WTC11 (cell line): Measurements from ENCODE around the gene RGS6. TPM values are rescaled to one million over a fixed set of nuclear protein-coding genes. Genes with fewer than 3 reads are reported as not detected.

Source experiments
- ATAC-seq: fragments of 200-7000 bp; cut with Tn5 transposase; 2 replicates; pipeline ENCODE4 v1.10.0; 2021; ENCODE audit warnings: mild to moderate bottlenecking, moderate library complexity
- CTCF ChIA-PET: fragments of 300-600 bp; sonication (Branson Sonifier 250); formaldehyde crosslinking; loops from one replicate; lab custom pipeline; 2021; ENCODE audit warnings: antibody characterized with exemption; lab: Charles Lee
- POLR2A ChIA-PET: fragments of 350-600 bp; sonication (Branson Sonifier 250); formaldehyde crosslinking; loops from one replicate; lab custom pipeline; 2021; ENCODE audit warnings: antibody characterized with exemption; lab: Charles Lee
- DNase-seq: peaks from one replicate; pipeline ENCODE4 v3.0.0; 2021; ENCODE audit warnings: low spot score
- H3K27ac Mint-ChIP-seq: 2 replicates; pipeline ENCODE4 v1.8.0; 2021; ENCODE audit warnings: mixed read lengths
- H3K27me3 Mint-ChIP-seq: 2 replicates; pipeline ENCODE4 v1.8.0; 2021; ENCODE audit warnings: low read depth, mild to moderate bottlenecking, moderate library complexity, mixed read lengths
- H3K36me3 Mint-ChIP-seq: 2 replicates; pipeline ENCODE4 v1.8.0; 2021; ENCODE audit warnings: mixed read lengths
- H3K4me1 Mint-ChIP-seq: 2 replicates; pipeline ENCODE4 v1.8.0; 2022; ENCODE audit warnings: mixed read lengths
- H3K4me3 Mint-ChIP-seq: 2 replicates; pipeline ENCODE4 v1.8.0; 2021; ENCODE audit warnings: mild to moderate bottlenecking, moderate library complexity, mixed read lengths
- H3K9me3 Mint-ChIP-seq: 2 replicates; pipeline ENCODE4 v1.8.0; 2021; ENCODE audit warnings: mixed read lengths
- ETV6 ChIP-seq: sonication (generic); formaldehyde crosslinking; IDR thresholded peaks from 2 replicates; pipeline ENCODE4 v1.8.1; 2022; ENCODE audit warnings: mild to moderate bottlenecking, missing genetic modification reagents
- FOXK1 ChIP-seq: sonication (generic); formaldehyde crosslinking; IDR thresholded peaks from 2 replicates; pipeline ENCODE4 v1.8.0; 2022; ENCODE audit warnings: mild to moderate bottlenecking, moderate library complexity, missing genetic modification reagents
- IRF2 ChIP-seq: sonication (generic); formaldehyde crosslinking; IDR thresholded peaks from 2 replicates; pipeline ENCODE4 v1.8.0; 2022; ENCODE audit warnings: low read depth, missing genetic modification reagents, borderline replicate concordance
- NFATC4 ChIP-seq: fragments of 250-450 bp; sonication (Bioruptor Pico); IDR thresholded peaks from 2 replicates; pipeline ENCODE4 v1.9.0; 2021; ENCODE audit warnings: mild to moderate bottlenecking
- OVOL2 ChIP-seq: fragments of 250-450 bp; sonication (Bioruptor Pico); IDR thresholded peaks from 2 replicates; pipeline ENCODE4 v1.9.0; 2021; ENCODE audit warnings: mild to moderate bottlenecking, borderline replicate concordance
- RORB ChIP-seq: fragments of 250-450 bp; sonication (Bioruptor Pico); IDR thresholded peaks from 2 replicates; pipeline ENCODE4 v1.9.0; 2021; ENCODE audit warnings: mild to moderate bottlenecking
- ZBTB21 ChIP-seq: sonication (generic); formaldehyde crosslinking; IDR thresholded peaks from 2 replicates; pipeline ENCODE4 v1.8.1; 2023; ENCODE audit warnings: mild to moderate bottlenecking, missing genetic modification reagents, borderline replicate concordance
- ZNF232 ChIP-seq: sonication (generic); formaldehyde crosslinking; IDR thresholded peaks from 2 replicates; pipeline ENCODE4 v1.8.0; 2022; ENCODE audit warnings: mild to moderate bottlenecking, missing genetic modification reagents
- ZNF416 ChIP-seq: fragments of 250-450 bp; sonication (Bioruptor Pico); IDR thresholded peaks from 2 replicates; pipeline ENCODE4 v1.9.0; 2021; ENCODE audit warnings: mild to moderate bottlenecking, inconsistent platforms
- total RNA-seq: library from RNA; stranded (reverse); gene quantifications from 3 replicates; pipeline ENCODE4 v1.2.3, GENCODE V29; 2021
- TF ChIP-seq, protein P1 (sequence below): fragments of 250-450 bp; sonication (Bioruptor Pico); IDR thresholded peaks from 2 replicates; pipeline ENCODE4 v1.9.0; 2021; ENCODE audit warnings: mild to moderate bottlenecking
- TF ChIP-seq, protein P2 (sequence below): sonication (generic); formaldehyde crosslinking; IDR thresholded peaks from 2 replicates; pipeline ENCODE4 v1.8.0; 2022; ENCODE audit warnings: mild to moderate bottlenecking, missing genetic modification reagents
- TF ChIP-seq, protein P3 (sequence below): sonication (generic); formaldehyde crosslinking; IDR thresholded peaks from 2 replicates; pipeline ENCODE4 v1.8.0; 2022; ENCODE audit warnings: missing genetic modification reagents
- TF ChIP-seq, protein P4 (sequence below): sonication (generic); formaldehyde crosslinking; IDR thresholded peaks from 2 replicates; pipeline ENCODE4 v1.8.0; 2023; ENCODE audit warnings: missing genetic modification reagents, mild to moderate bottlenecking, borderline replicate concordance
- TF ChIP-seq, protein P5 (sequence below): sonication (generic); formaldehyde crosslinking; IDR thresholded peaks from 2 replicates; pipeline ENCODE4 v1.8.0; 2023; ENCODE audit warnings: missing genetic modification reagents
- TF ChIP-seq, protein P6 (sequence below): sonication (generic); formaldehyde crosslinking; IDR thresholded peaks from 2 replicates; pipeline ENCODE4 v1.8.1; 2022; ENCODE audit warnings: low read depth, mild to moderate bottlenecking, moderate library complexity, missing genetic modification reagents, borderline replicate concordance
- TF ChIP-seq, protein P7 (sequence below): fragments of 250-450 bp; sonication (Bioruptor Pico); IDR thresholded peaks from 2 replicates; pipeline ENCODE4 v1.9.0; 2021; ENCODE audit warnings: moderate library complexity, mild to moderate bottlenecking, inconsistent platforms, borderline replicate concordance

RGS6 gene
- total RNA-seq, 1 experiment from 2014 or later: 1.0 TPM

DNA sequence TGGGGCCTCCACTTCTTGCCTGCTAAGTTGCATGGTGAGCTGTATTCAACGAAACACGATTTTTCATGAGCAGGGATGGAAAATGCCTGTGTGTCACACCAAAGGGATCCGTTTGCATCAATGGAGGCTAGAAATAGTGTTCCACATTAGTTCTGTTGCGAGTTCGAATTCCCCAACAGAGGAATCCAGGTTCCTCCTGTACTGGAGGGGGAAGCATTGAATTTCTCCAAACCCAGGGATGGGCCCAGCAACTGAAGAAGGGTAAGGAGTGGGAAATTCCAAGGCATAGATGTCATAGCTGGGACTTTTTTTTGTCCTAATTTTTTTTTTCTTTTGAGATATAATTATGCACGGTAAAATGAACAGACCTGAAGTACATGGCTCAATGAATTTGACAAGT lies 625.4 kb downstream of the RGS6 start:
- ChIA-PET POLR2A (interaction anchor here (0.6 kb wide), 1 partner anchor 82 kb away, joined by 4 read pairs; no protein-coding TSS in a partner anchor), CTCF (no interaction called here)
- DNase-seq: no peak
- Mint-ChIP-seq H3K4me1 (peaks cover 33% of the 10 kb centered on the region), H3K4me3 (no peak overlapping the region), H3K27me3 (no peaks in the 10 kb centered on the region), H3K36me3 (no peaks in the 10 kb centered on the region), H3K9me3 (no peaks in the 10 kb centered on the region), H3K27ac (no peak overlapping the region)
- TF ChIP-seq ZBTB21 (CRISPR knock-in tag): no peak
- TF ChIP-seq, protein P1, sequence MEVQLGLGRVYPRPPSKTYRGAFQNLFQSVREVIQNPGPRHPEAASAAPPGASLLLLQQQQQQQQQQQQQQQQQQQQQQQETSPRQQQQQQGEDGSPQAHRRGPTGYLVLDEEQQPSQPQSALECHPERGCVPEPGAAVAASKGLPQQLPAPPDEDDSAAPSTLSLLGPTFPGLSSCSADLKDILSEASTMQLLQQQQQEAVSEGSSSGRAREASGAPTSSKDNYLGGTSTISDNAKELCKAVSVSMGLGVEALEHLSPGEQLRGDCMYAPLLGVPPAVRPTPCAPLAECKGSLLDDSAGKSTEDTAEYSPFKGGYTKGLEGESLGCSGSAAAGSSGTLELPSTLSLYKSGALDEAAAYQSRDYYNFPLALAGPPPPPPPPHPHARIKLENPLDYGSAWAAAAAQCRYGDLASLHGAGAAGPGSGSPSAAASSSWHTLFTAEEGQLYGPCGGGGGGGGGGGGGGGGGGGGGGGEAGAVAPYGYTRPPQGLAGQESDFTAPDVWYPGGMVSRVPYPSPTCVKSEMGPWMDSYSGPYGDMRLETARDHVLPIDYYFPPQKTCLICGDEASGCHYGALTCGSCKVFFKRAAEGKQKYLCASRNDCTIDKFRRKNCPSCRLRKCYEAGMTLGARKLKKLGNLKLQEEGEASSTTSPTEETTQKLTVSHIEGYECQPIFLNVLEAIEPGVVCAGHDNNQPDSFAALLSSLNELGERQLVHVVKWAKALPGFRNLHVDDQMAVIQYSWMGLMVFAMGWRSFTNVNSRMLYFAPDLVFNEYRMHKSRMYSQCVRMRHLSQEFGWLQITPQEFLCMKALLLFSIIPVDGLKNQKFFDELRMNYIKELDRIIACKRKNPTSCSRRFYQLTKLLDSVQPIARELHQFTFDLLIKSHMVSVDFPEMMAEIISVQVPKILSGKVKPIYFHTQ (CRISPR knock-in tag): no peak
- no peak for TF ChIP-seq IRF2
- no peak for TF ChIP-seq ZNF232 (CRISPR knock-in tag)
- TF ChIP-seq, protein P2, sequence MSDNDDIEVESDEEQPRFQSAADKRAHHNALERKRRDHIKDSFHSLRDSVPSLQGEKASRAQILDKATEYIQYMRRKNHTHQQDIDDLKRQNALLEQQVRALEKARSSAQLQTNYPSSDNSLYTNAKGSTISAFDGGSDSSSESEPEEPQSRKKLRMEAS (CRISPR knock-in tag): no peak
- TF ChIP-seq, protein P3, sequence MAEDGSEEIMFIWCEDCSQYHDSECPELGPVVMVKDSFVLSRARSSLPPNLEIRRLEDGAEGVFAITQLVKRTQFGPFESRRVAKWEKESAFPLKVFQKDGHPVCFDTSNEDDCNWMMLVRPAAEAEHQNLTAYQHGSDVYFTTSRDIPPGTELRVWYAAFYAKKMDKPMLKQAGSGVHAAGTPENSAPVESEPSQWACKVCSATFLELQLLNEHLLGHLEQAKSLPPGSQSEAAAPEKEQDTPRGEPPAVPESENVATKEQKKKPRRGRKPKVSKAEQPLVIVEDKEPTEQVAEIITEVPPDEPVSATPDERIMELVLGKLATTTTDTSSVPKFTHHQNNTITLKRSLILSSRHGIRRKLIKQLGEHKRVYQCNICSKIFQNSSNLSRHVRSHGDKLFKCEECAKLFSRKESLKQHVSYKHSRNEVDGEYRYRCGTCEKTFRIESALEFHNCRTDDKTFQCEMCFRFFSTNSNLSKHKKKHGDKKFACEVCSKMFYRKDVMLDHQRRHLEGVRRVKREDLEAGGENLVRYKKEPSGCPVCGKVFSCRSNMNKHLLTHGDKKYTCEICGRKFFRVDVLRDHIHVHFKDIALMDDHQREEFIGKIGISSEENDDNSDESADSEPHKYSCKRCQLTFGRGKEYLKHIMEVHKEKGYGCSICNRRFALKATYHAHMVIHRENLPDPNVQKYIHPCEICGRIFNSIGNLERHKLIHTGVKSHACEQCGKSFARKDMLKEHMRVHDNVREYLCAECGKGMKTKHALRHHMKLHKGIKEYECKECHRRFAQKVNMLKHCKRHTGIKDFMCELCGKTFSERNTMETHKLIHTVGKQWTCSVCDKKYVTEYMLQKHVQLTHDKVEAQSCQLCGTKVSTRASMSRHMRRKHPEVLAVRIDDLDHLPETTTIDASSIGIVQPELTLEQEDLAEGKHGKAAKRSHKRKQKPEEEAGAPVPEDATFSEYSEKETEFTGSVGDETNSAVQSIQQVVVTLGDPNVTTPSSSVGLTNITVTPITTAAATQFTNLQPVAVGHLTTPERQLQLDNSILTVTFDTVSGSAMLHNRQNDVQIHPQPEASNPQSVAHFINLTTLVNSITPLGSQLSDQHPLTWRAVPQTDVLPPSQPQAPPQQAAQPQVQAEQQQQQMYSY (CRISPR knock-in tag): no peak
- TF ChIP-seq FOXK1 (CRISPR knock-in tag): no peak
- TF ChIP-seq ZNF416: no peak
- TF ChIP-seq, protein P4, sequence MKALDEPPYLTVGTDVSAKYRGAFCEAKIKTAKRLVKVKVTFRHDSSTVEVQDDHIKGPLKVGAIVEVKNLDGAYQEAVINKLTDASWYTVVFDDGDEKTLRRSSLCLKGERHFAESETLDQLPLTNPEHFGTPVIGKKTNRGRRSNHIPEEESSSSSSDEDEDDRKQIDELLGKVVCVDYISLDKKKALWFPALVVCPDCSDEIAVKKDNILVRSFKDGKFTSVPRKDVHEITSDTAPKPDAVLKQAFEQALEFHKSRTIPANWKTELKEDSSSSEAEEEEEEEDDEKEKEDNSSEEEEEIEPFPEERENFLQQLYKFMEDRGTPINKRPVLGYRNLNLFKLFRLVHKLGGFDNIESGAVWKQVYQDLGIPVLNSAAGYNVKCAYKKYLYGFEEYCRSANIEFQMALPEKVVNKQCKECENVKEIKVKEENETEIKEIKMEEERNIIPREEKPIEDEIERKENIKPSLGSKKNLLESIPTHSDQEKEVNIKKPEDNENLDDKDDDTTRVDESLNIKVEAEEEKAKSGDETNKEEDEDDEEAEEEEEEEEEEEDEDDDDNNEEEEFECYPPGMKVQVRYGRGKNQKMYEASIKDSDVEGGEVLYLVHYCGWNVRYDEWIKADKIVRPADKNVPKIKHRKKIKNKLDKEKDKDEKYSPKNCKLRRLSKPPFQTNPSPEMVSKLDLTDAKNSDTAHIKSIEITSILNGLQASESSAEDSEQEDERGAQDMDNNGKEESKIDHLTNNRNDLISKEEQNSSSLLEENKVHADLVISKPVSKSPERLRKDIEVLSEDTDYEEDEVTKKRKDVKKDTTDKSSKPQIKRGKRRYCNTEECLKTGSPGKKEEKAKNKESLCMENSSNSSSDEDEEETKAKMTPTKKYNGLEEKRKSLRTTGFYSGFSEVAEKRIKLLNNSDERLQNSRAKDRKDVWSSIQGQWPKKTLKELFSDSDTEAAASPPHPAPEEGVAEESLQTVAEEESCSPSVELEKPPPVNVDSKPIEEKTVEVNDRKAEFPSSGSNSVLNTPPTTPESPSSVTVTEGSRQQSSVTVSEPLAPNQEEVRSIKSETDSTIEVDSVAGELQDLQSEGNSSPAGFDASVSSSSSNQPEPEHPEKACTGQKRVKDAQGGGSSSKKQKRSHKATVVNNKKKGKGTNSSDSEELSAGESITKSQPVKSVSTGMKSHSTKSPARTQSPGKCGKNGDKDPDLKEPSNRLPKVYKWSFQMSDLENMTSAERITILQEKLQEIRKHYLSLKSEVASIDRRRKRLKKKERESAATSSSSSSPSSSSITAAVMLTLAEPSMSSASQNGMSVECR: no peak
- TF ChIP-seq ETV6 (CRISPR knock-in tag): no peak
- no peak for TF ChIP-seq OVOL2 (CRISPR knock-in tag)
- ATAC-seq: no peak

DNA sequence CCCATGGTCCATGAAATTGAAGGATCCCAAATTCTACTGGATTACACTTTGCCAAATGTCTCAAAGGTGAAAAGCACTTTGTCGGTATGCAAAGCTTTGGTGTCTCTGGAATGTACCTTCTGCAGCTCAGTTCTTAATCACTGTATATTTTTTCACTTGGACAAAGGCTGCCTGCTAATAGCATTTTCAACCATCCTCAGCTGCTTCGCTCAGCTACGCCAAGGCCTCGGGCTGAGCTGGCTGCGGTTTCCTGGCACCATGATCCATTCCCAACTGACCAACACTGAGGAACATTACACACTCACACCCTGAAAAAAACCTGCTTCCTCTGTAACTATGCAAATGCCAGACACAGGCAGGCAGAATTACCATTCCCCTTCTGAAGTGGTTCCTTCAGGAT lies 626.5 kb downstream of the RGS6 start:
- H3K36me3 Mint-ChIP-seq: no peaks in the 10 kb centered on the region
- ATAC-seq: no peak
- no peak for DNase-seq
- H3K4me1 Mint-ChIP-seq: peaks cover 26% of the 10 kb centered on the region
- H3K9me3 Mint-ChIP-seq: no peaks in the 10 kb centered on the region
- H3K27ac Mint-ChIP-seq: no peak overlapping the region
- H3K27me3 Mint-ChIP-seq: no peaks in the 10 kb centered on the region
- ChIA-PET CTCF (interaction anchor here (0.9 to 1.5 kb wide), 2 partner anchors 14 to 178 kb away, joined by 3 to 4 read pairs; no protein-coding TSS in a partner anchor), POLR2A (no interaction called here)
- no peak overlapping the region for H3K4me3 Mint-ChIP-seq
- TF ChIP-seq RORB (CRISPR knock-in tag): no peak
- TF ChIP-seq NFATC4 (CRISPR knock-in tag): no peak
- TF ChIP-seq, protein P5, sequence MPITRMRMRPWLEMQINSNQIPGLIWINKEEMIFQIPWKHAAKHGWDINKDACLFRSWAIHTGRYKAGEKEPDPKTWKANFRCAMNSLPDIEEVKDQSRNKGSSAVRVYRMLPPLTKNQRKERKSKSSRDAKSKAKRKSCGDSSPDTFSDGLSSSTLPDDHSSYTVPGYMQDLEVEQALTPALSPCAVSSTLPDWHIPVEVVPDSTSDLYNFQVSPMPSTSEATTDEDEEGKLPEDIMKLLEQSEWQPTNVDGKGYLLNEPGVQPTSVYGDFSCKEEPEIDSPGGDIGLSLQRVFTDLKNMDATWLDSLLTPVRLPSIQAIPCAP (CRISPR knock-in tag): no peak
- TF ChIP-seq, protein P6, sequence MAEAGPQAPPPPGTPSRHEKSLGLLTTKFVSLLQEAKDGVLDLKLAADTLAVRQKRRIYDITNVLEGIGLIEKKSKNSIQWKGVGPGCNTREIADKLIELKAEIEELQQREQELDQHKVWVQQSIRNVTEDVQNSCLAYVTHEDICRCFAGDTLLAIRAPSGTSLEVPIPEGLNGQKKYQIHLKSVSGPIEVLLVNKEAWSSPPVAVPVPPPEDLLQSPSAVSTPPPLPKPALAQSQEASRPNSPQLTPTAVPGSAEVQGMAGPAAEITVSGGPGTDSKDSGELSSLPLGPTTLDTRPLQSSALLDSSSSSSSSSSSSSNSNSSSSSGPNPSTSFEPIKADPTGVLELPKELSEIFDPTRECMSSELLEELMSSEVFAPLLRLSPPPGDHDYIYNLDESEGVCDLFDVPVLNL: no peak
- TF ChIP-seq, protein P7, sequence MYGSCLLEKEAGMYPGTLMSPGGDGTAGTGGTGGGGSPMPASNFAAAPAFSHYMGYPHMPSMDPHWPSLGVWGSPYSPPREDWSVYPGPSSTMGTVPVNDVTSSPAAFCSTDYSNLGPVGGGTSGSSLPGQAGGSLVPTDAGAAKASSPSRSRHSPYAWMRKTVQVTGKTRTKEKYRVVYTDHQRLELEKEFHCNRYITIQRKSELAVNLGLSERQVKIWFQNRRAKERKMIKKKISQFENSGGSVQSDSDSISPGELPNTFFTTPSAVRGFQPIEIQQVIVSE (CRISPR knock-in tag): no peak
- TF ChIP-seq, all 79 proteins: peak for 0
